Measurements from ENCODE around the gene HS3ST5. TPM values are rescaled to one million over a fixed set of nuclear protein-coding genes. Genes with fewer than 3 reads are reported as not detected.

The HS3ST5 gene
- total and polyA plus RNA-seq, 2 experiments from 2014 or later: 2.8 to 3.5 TPM

- H3K79me2 ChIP-seq (replicated peaks; ENCODE audit: insufficient read depth): no peaks in the 10 kb centered on the region
- H3K27me3 ChIP-seq (ENCODE audit: insufficient read depth): no peaks in the 10 kb centered on the region
- no peaks in the 10 kb centered on the region for H3F3A ChIP-seq (replicated peaks; ENCODE audit: low read depth)
- no peak overlapping the region for H3K27ac ChIP-seq (ENCODE audit: low read depth)
- peaks cover 1% of the 10 kb centered on the region for H3K27me3 Mint-ChIP-seq (ENCODE audit: insufficient read depth, low read depth, poor library complexity)
- H3K4me3 ChIP-seq: no peak overlapping the region
- H3K9me2 ChIP-seq (ENCODE audit: insufficient read depth): no peaks in the 10 kb centered on the region
- peaks cover 13% of the 10 kb centered on the region; the same call in 2 of the 3 replicates for H3K36me3 Mint-ChIP-seq (ENCODE audit: low read depth)
- 0 out of 3 replicates have a peak, but pooled peaks cover 2% of the 10 kb centered on the region for H3K9me3 Mint-ChIP-seq
- DNase-seq (ENCODE audit: low spot score) (no peak), ATAC-seq (no peak)
- no peak overlapping the region for H3K4me2 ChIP-seq
- no peak overlapping the region for H2AFZ ChIP-seq
- H3K4me3 Mint-ChIP-seq: no peak overlapping the region
- H3K27ac Mint-ChIP-seq: no peak overlapping the region
- TF ChIP-seq EZH2phosphoT487 (IDR thresholded peaks at IDR 0.05; ENCODE audit: unreplicated experiment): no peak
- TF ChIP-seq ETS1 (IDR thresholded peaks at IDR 0.05): no peak
- TF ChIP-seq ZNF462 (CRISPR knock-in tag; IDR thresholded peaks at IDR 0.05): no peak
- no peak for TF ChIP-seq JUNB (IDR thresholded peaks at IDR 0.05; ENCODE audit: unreplicated experiment)
- TF ChIP-seq EZH2 (IDR thresholded peaks at IDR 0.05; ENCODE audit: low read depth, unreplicated experiment): no peak
- TF ChIP-seq NANOG (IDR thresholded peaks at IDR 0.05; ENCODE audit: borderline replicate concordance): no peak
- no peak for TF ChIP-seq CREB1 (CRISPR knock-in tag; IDR thresholded peaks at IDR 0.05; ENCODE audit: low read depth)
- TF ChIP-seq ZNF114 (CRISPR knock-in tag; IDR thresholded peaks at IDR 0.05): no peak
- TF ChIP-seq POLR2AphosphoS5 (IDR thresholded peaks at IDR 0.05; ENCODE audit: low read depth): no peak
- TF ChIP-seq ZNF331 (CRISPR knock-in tag; IDR thresholded peaks at IDR 0.05; ENCODE audit: low read depth): no peak
- TF ChIP-seq CTCF (conservative IDR thresholded peaks at IDR 0.05; ENCODE audit: low read depth in 2 of 2): no peak
- no peak for TF ChIP-seq REST (IDR thresholded peaks at IDR 0.05; ENCODE audit: unreplicated experiment)
- H4K20me1 ChIP-seq (replicated peaks; ENCODE audit: insufficient read depth): no peaks in the 10 kb centered on the region
- peaks cover 11% of the 10 kb centered on the region; the same call in 1 of the 2 replicates for H3K4me1 ChIP-seq (ENCODE audit: insufficient read depth)
- H3K36me3 ChIP-seq (ENCODE audit: insufficient read depth): 0 out of 2 replicates have a peak, but pooled peaks cover 3% of the 10 kb centered on the region
- H3K4me1 Mint-ChIP-seq: peaks cover 14% of the 10 kb centered on the region
Observed at GRCh38 chr6:114081730-114082129, 261.1 kb downstream of the HS3ST5 start.

Measured in GM23338 (cell line).